GM23338 (cell line): ENCODE measurements around the gene TAF10. TPM values are rescaled to one million over a fixed set of nuclear protein-coding genes. Genes with fewer than 3 reads are reported as not detected.

Experiments used
- ATAC-seq: fragments of 200-7000 bp; cut with Tn5 transposase; 3 replicates; pipeline ENCODE4 v1.9.1; 2020
- DNase-seq: peaks from one replicate; pipeline ENCODE4 v3.0.0-alpha.2; 2015; ENCODE audit warnings: low spot score
- H2AFZ ChIP-seq: fragments of 200-600 bp; sonication (generic); 2 replicates; pipeline ENCODE4 v1.8.0; 2016; ENCODE audit warnings: antibody characterized with exemption, mild to moderate bottlenecking, moderate library complexity
- H3F3A ChIP-seq: fragments of 200-600 bp; sonication (generic); replicated peaks from 2 replicates; pipeline ENCODE4 v1.8.0; 2017; ENCODE audit warnings: antibody characterized with exemption, mixed run types, low read depth
- H3K27ac ChIP-seq: fragments of 200-600 bp; sonication (generic); 2 replicates; pipeline ENCODE4 v1.6.1; 2016; ENCODE audit warnings: low read depth
- H3K27me3 ChIP-seq: fragments of 200-600 bp; sonication (generic); 2 replicates; pipeline ENCODE4 v1.8.0; 2016; ENCODE audit warnings: mild to moderate bottlenecking, mixed run types, moderate library complexity; ENCODE audit not compliant: insufficient read depth
- H3K36me3 ChIP-seq: fragments of 200-600 bp; sonication (generic); 2 replicates; pipeline ENCODE4 v1.8.0; 2016; ENCODE audit warnings: mild to moderate bottlenecking; ENCODE audit not compliant: insufficient read depth
- H3K4me1 ChIP-seq: fragments of 200-600 bp; sonication (generic); 2 replicates; pipeline ENCODE4 v1.8.0; 2016; ENCODE audit warnings: mild to moderate bottlenecking, moderate library complexity; ENCODE audit not compliant: insufficient read depth
- H3K4me2 ChIP-seq: fragments of 200-600 bp; sonication (generic); 2 replicates; pipeline ENCODE4 v1.7.1; 2017; ENCODE audit warnings: mixed run types
- H3K4me3 ChIP-seq: fragments of 200-600 bp; sonication (generic); 2 replicates; pipeline ENCODE4 v1.6.1; 2016; ENCODE audit warnings: mixed run types
- H3K79me2 ChIP-seq: fragments of 200-600 bp; sonication (generic); replicated peaks from 2 replicates; pipeline ENCODE4 v1.8.0; 2017; ENCODE audit warnings: mild to moderate bottlenecking; ENCODE audit not compliant: insufficient read depth
- H3K9me2 ChIP-seq: fragments of 200-600 bp; sonication (generic); 2 replicates; pipeline ENCODE4 v1.8.0; 2017; ENCODE audit not compliant: insufficient read depth
- H4K20me1 ChIP-seq: fragments of 200-600 bp; sonication (generic); replicated peaks from 2 replicates; pipeline ENCODE4 v1.8.0; 2017; ENCODE audit warnings: mild to moderate bottlenecking; ENCODE audit not compliant: insufficient read depth
- H3K27ac Mint-ChIP-seq: 2 replicates; pipeline ENCODE4 v1.8.0; 2020; ENCODE audit warnings: inconsistent platforms, mild to moderate bottlenecking, moderate library complexity, mixed read lengths
- H3K27me3 Mint-ChIP-seq: 3 replicates; pipeline ENCODE4 v1.8.0; 2022; ENCODE audit warnings: low read depth, mild to moderate bottlenecking, moderate library complexity, mixed read lengths, inconsistent platforms; ENCODE audit not compliant: insufficient read depth, poor library complexity
- H3K36me3 Mint-ChIP-seq: 3 replicates; pipeline ENCODE4 v1.8.0; 2021; ENCODE audit warnings: low read depth, mild to moderate bottlenecking, inconsistent platforms, moderate library complexity, mixed read lengths
- H3K4me1 Mint-ChIP-seq: 3 replicates; pipeline ENCODE4 v1.8.0; 2020; ENCODE audit warnings: mild to moderate bottlenecking, inconsistent platforms, mixed read lengths
- H3K4me3 Mint-ChIP-seq: 3 replicates; pipeline ENCODE4 v1.8.0; 2021; ENCODE audit warnings: moderate library complexity, mild to moderate bottlenecking, inconsistent platforms, mixed read lengths
- H3K9me3 Mint-ChIP-seq: 3 replicates; pipeline ENCODE4 v1.8.0; 2020; ENCODE audit warnings: moderate library complexity, mild to moderate bottlenecking, inconsistent platforms, mixed read lengths
- CREB1 ChIP-seq: fragments of 250-450 bp; sonication (Bioruptor Pico); IDR thresholded peaks from 2 replicates; pipeline ENCODE4 v1.5.0; 2020; ENCODE audit warnings: low read depth, mild to moderate bottlenecking, moderate library complexity
- CTCF ChIP-seq, 2 experiments: fragments of 200-600 bp in 1 of 2; sonication (generic) in 1 of 2; conservative IDR thresholded peaks; 2 replicates each; pipeline versions ENCODE4 v1.5.1 to v1.6.1; 2016 to 2017; ENCODE audit warnings: antibody characterized with exemption in 2 of 2, low read depth in 2 of 2, mild to moderate bottlenecking in 2 of 2, moderate library complexity in 1 of 2
- ETS1 ChIP-seq: IDR thresholded peaks from 2 replicates; pipeline ENCODE4 v1.6.1; 2016; ENCODE audit warnings: antibody characterized with exemption
- EZH2 ChIP-seq: fragments of 200-600 bp; sonication (generic); IDR thresholded peaks from one replicate; pipeline ENCODE4 v1.8.0; 2017; ENCODE audit warnings: antibody characterized with exemption, mild to moderate bottlenecking, low read depth; ENCODE audit not compliant: unreplicated experiment
- EZH2phosphoT487 ChIP-seq: fragments of 200-600 bp; sonication (generic); IDR thresholded peaks from one replicate; pipeline ENCODE4 v1.8.1; 2018; ENCODE audit warnings: antibody characterized with exemption; ENCODE audit not compliant: unreplicated experiment
- JUNB ChIP-seq: IDR thresholded peaks from one replicate; pipeline ENCODE4 v1.6.1; 2016; ENCODE audit warnings: antibody characterized with exemption; ENCODE audit not compliant: unreplicated experiment
- NANOG ChIP-seq: IDR thresholded peaks from 2 replicates; pipeline ENCODE4 v1.6.1; 2016; ENCODE audit warnings: antibody characterized with exemption, borderline replicate concordance
- REST ChIP-seq: IDR thresholded peaks from one replicate; pipeline ENCODE4 v1.6.1; 2018; ENCODE audit warnings: antibody characterized with exemption; ENCODE audit not compliant: unreplicated experiment
- STAT1 ChIP-seq: IDR thresholded peaks from one replicate; pipeline ENCODE4 v1.6.1; 2016; ENCODE audit warnings: antibody characterized with exemption; ENCODE audit not compliant: unreplicated experiment
- ZNF114 ChIP-seq: fragments of 250-450 bp; sonication (Bioruptor Pico); IDR thresholded peaks from 2 replicates; pipeline ENCODE4 v1.5.0; 2020; ENCODE audit warnings: mild to moderate bottlenecking, moderate library complexity
- ZNF331 ChIP-seq: fragments of 250-450 bp; sonication (Bioruptor Pico); IDR thresholded peaks from 2 replicates; pipeline ENCODE4 v1.5.0; 2020; ENCODE audit warnings: low read depth, mild to moderate bottlenecking, moderate library complexity
- ZNF462 ChIP-seq: fragments of 250-450 bp; sonication (Bioruptor Pico); IDR thresholded peaks from 2 replicates; pipeline ENCODE4 v1.5.0; 2020; ENCODE audit warnings: mild to moderate bottlenecking, moderate library complexity
- polyA plus RNA-seq: library from polyadenylated mRNA; unstranded; fragments of >200 nt; fragmentation: Nextera tagmentation; extraction: Ambion mirVana; gene quantifications from 2 replicates; pipeline ENCODE4 v1.2.1, GENCODE V29; 2016
- total RNA-seq: library from RNA; depleted of rRNA; stranded (reverse); fragments of >200 nt; shearing (Covaris generic); gene quantifications from 2 replicates; pipeline ENCODE4 v1.2.3, GENCODE V29; 2014

The TAF10 gene
- total and polyA plus RNA-seq, 2 experiments from 2014 or later = 108 to 253 TPM

- H3K27me3 ChIP-seq = no peaks in the 10 kb centered on the region
- no peak overlapping the region for H3K4me3 Mint-ChIP-seq
- H3K36me3 ChIP-seq = peaks cover 6% of the 10 kb centered on the region; the same call in 1 of the 2 replicates
- no peak for TF ChIP-seq EZH2phosphoT487
- TF ChIP-seq NANOG = no peak
- TF ChIP-seq REST = no peak
- TF ChIP-seq ETS1 = no peak
- no peak for TF ChIP-seq ZNF462
- TF ChIP-seq CREB1 (CRISPR knock-in tag) = no peak
- TF ChIP-seq ZNF114 (CRISPR knock-in tag) = no peak
- no peak for TF ChIP-seq CTCF (conservative IDR thresholded peaks at IDR 0.05; ENCODE audit: low read depth in 2 of 2)
- no peak for TF ChIP-seq STAT1
- no peak for TF ChIP-seq ZNF331 (CRISPR knock-in tag)
- no peak for TF ChIP-seq EZH2
- no peak for TF ChIP-seq JUNB
- H3K36me3 Mint-ChIP-seq = peaks cover 17% of the 10 kb centered on the region
- ATAC-seq = no peak
- H3K4me1 ChIP-seq = peaks cover under 1% of the 10 kb centered on the region; the same call in 1 of the 2 replicates
- H3K4me1 Mint-ChIP-seq = peaks cover 6% of the 10 kb centered on the region; the same call in 2 of the 3 replicates
- peaks cover 5% of the 10 kb centered on the region; the same call in 1 of the 2 replicates for H3F3A ChIP-seq
- no peaks in the 10 kb centered on the region for H3K9me3 Mint-ChIP-seq
- H3K79me2 ChIP-seq = peaks cover 23% of the 10 kb centered on the region
- H3K4me2 ChIP-seq = no peak overlapping the region
- no peak overlapping the region for H3K27ac Mint-ChIP-seq
- H2AFZ ChIP-seq = no peak overlapping the region
- H3K9me2 ChIP-seq = no peaks in the 10 kb centered on the region
- no peak for DNase-seq
- no peak overlapping the region for H3K27ac ChIP-seq
- H4K20me1 ChIP-seq = no peaks in the 10 kb centered on the region; the same call in 1 of the 2 replicates
- H3K27me3 Mint-ChIP-seq = no peaks in the 10 kb centered on the region
- no peak overlapping the region for H3K4me3 ChIP-seq
These were observed 12.6 kb downstream of the TAF10 start for GRCh38 chr11:6599449-6599848.
